DND-41 (cell line): Measurements from ENCODE around the gene MACROD1.

Experiments used
- ATAC-seq: fragments of 200-7000 bp; cut with Tn5 transposase; 3 replicates; pipeline ENCODE4 v1.9.1; 2021; ENCODE audit warnings: low read depth; ENCODE audit not compliant: insufficient read depth
- DNase-seq: peaks from one replicate; pipeline ENCODE4 v3.0.0-alpha.2; 2020
- H2AFZ ChIP-seq: 2 replicates; pipeline ENCODE4 v1.6.0; 2012; ENCODE audit warnings: low read depth, low read length
- H3K27ac ChIP-seq: 2 replicates; pipeline ENCODE4 v1.5.1; 2012; ENCODE audit warnings: low read length, inconsistent platforms
- H3K27me3 ChIP-seq: fragments of 200-600 bp; sonication (generic); 2 replicates; pipeline ENCODE4 v1.6.0; 2012; ENCODE audit warnings: low read length, mild to moderate bottlenecking, inconsistent platforms; ENCODE audit not compliant: insufficient read depth, poor library complexity
- H3K36me3 ChIP-seq: 2 replicates; pipeline ENCODE4 v1.5.1; 2012; ENCODE audit warnings: low read length, inconsistent platforms; ENCODE audit not compliant: insufficient read depth
- H3K4me1 ChIP-seq: 2 replicates; pipeline ENCODE4 v1.5.1; 2012; ENCODE audit warnings: mild to moderate bottlenecking, low read length; ENCODE audit not compliant: insufficient read depth
- H3K4me2 ChIP-seq: 2 replicates; pipeline ENCODE4 v1.6.0; 2012; ENCODE audit warnings: mild to moderate bottlenecking, moderate library complexity, low read length, inconsistent platforms; ENCODE audit not compliant: insufficient read depth
- H3K4me3 ChIP-seq, 2 experiments: fragments of 200-600 bp in 1 of 2; shearing (Covaris generic) in 1 of 2; 2 replicates each; pipeline ENCODE4 v1.5.1; 2012 to 2016; ENCODE audit warnings: inconsistent platforms in 2 of 2, low read length in 2 of 2, mild to moderate bottlenecking in 2 of 2, low read depth in 1 of 2, moderate library complexity in 1 of 2
- H3K79me2 ChIP-seq: 2 replicates; pipeline ENCODE4 v1.6.0; 2012; ENCODE audit warnings: low read length, inconsistent platforms; ENCODE audit not compliant: insufficient read depth
- H3K9ac ChIP-seq: 2 replicates; pipeline ENCODE4 v1.6.0; 2012; ENCODE audit warnings: low read depth, mild to moderate bottlenecking, inconsistent platforms, low read length, moderate library complexity
- H3K9me3 ChIP-seq: 2 replicates; pipeline ENCODE4 v1.5.1; 2012; ENCODE audit warnings: low read length, moderate library complexity, mild to moderate bottlenecking, inconsistent platforms; ENCODE audit not compliant: insufficient read depth, severe bottlenecking
- H4K20me1 ChIP-seq: 2 replicates; pipeline ENCODE4 v1.6.0; 2012; ENCODE audit warnings: low read length; ENCODE audit not compliant: insufficient read depth
- EZH2 ChIP-seq: IDR thresholded peaks from 3 replicates; pipeline ENCODE4 v1.6.1; 2012; ENCODE audit warnings: borderline replicate concordance, low read depth, mild to moderate bottlenecking, moderate library complexity, low read length, inconsistent platforms; ENCODE audit not compliant: severe bottlenecking
- TF ChIP-seq, protein P1 (sequence below): IDR thresholded peaks from 2 replicates; pipeline ENCODE4 v1.5.1; 2012; ENCODE audit warnings: borderline replicate concordance, low read length, moderate library complexity, mild to moderate bottlenecking; ENCODE audit not compliant: poor library complexity, severe bottlenecking; ENCODE audit errors: extremely low read depth

The MACROD1 gene

DNA sequence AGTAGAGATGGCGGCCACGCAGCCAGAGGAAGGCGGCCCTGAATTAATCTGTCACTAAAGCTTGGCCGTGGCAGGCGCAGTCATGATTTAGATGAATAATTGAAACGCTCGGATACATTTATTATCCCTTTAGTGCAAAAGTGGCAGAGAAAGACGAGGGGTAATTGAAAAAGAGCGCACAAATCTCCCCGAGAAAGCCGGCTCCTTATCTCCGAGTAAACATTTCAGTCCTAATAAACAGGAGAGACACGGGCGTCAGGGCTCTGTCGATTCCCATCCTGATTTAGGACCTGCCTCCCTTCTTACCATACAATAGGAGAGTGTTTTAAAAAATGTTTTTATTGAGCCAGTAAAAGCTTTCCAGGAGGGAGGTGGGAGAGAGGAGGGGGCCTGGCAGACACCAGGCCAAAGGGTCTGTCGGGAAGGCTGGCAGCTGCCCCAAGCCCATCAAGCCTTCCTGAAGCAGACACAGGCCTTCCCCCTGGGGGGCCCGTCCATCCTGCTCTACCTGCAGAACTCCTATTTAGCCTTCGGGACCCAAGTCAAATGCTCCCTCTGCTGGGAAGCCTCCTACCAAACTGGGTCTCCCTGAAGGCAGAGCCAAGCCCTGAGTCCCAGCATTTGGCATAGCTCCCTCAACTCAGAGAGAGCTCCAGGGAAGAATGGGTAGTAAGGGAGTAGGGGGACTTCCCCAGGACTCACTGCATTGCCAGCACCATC, 156.8 kb downstream of the MACROD1 start:
- H3K27ac ChIP-seq: no peak overlapping the region
- H3K4me2 ChIP-seq: no peak overlapping the region
- H3K36me3 ChIP-seq: peaks cover 7% of the 10 kb centered on the region
- no peak overlapping the region for H2AFZ ChIP-seq
- no peak overlapping the region for H3K4me3 ChIP-seq
- H3K9ac ChIP-seq: no peak overlapping the region
- H3K4me1 ChIP-seq: no peaks in the 10 kb centered on the region
- no peaks in the 10 kb centered on the region for H3K79me2 ChIP-seq
- TF ChIP-seq, protein P1, sequence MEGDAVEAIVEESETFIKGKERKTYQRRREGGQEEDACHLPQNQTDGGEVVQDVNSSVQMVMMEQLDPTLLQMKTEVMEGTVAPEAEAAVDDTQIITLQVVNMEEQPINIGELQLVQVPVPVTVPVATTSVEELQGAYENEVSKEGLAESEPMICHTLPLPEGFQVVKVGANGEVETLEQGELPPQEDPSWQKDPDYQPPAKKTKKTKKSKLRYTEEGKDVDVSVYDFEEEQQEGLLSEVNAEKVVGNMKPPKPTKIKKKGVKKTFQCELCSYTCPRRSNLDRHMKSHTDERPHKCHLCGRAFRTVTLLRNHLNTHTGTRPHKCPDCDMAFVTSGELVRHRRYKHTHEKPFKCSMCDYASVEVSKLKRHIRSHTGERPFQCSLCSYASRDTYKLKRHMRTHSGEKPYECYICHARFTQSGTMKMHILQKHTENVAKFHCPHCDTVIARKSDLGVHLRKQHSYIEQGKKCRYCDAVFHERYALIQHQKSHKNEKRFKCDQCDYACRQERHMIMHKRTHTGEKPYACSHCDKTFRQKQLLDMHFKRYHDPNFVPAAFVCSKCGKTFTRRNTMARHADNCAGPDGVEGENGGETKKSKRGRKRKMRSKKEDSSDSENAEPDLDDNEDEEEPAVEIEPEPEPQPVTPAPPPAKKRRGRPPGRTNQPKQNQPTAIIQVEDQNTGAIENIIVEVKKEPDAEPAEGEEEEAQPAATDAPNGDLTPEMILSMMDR: no peak
- no peak for TF ChIP-seq EZH2
- DNase-seq (no peak), ATAC-seq (no peak)
- H4K20me1 ChIP-seq: peaks cover 13% of the 10 kb centered on the region
- H3K27me3 ChIP-seq: no peaks in the 10 kb centered on the region
- H3K9me3 ChIP-seq: peaks cover 3% of the 10 kb centered on the region

DNA sequence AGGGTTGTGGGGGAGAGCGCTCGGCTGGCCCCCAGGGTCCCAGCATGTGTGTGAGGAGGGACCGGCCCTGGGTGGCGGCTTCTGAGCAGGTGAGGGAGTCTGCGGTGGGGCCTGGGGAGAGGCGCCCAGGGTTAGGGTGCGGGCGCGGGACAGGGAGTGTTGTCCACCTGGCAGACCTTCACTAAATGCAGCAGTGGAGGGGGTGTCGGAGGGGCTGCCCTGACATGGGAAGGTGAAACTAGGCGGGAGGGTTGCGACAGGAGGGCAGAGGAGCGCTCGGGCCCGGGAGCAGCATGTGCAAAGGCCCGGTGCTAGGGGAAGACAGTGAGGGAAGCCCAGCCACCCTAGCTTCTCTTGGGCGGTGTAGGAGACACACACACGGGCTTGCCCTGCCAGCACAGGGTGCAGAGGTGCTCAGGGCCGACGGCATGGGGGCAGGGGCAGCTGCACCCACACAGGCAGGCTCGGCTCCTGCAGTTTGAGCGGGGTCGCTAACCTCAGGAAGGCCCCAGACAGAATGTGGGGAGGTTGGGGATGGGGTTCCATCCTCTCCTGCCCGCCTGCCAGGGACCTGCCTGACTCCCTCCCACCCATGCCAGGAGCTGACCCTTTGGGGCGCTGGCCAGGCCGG, 157.5 kb downstream of the MACROD1 start:
- no peak for TF ChIP-seq EZH2
- TF ChIP-seq, protein P1: no peak
- Histone ChIP-seq H3K4me3 (no peak overlapping the region), H3K27ac (no peak overlapping the region), H3K4me1 (no peaks in the 10 kb centered on the region), H3K9ac (no peak overlapping the region), H3K36me3 (peaks cover 13% of the 10 kb centered on the region), H2AFZ (no peak overlapping the region), H3K79me2 (no peaks in the 10 kb centered on the region), H3K27me3 (no peaks in the 10 kb centered on the region), H3K4me2 (no peak overlapping the region), H3K9me3 (peaks cover 3% of the 10 kb centered on the region), H4K20me1 (peaks cover 13% of the 10 kb centered on the region)
- ATAC-seq (0 out of 3 replicates have a peak, but pooled peaks have one; percentile 26), DNase-seq (no peak)

DNA sequence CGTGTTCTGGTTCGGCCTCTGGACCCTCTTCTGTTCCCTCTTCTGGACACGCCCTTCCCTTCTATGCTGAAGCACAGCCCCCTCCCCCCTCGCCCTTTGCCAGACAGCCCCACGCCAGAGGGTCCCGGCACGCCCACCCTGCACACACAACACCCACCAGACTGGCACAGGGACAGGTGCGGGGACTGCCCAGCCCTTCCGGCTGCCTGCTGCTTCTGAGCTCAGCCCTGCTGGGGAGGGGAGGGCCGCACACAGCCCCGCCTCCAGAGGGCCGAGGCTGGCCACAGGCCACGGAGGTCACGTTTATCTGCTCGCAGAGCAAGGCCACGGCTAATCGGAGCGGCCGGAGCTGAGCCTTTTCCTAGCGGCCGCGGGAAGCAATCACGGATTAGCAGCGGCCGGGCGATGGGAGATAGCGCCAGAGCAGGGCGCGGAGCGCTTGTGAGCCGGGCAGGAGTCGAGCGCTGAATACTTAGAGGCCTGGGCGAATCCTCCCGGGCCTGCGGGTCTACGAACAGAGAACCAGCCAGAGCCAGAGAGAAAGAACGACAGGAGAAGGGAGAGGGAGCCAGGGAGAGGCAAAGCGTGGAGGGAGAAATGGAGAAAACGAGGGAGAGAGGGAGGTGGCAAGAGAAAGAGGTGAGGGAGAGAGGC, 158.2 kb downstream of the MACROD1 start:
- H3K36me3 ChIP-seq: peaks cover 14% of the 10 kb centered on the region
- peaks cover 3% of the 10 kb centered on the region for H3K9me3 ChIP-seq
- H3K4me3 ChIP-seq: no peak overlapping the region
- TF ChIP-seq, protein P1: no peak
- no peak for TF ChIP-seq EZH2
- no peak overlapping the region for H3K4me2 ChIP-seq
- no peak overlapping the region for H3K27ac ChIP-seq
- no peak overlapping the region for H2AFZ ChIP-seq
- H3K9ac ChIP-seq: no peak overlapping the region
- H4K20me1 ChIP-seq: peaks cover 14% of the 10 kb centered on the region
- H3K4me1 ChIP-seq: no peaks in the 10 kb centered on the region
- H3K79me2 ChIP-seq: no peaks in the 10 kb centered on the region
- ATAC-seq (0 out of 3 replicates have a peak, but pooled peaks have one; percentile 14), DNase-seq (no peak)
- no peaks in the 10 kb centered on the region for H3K27me3 ChIP-seq
